GM21447 (cell line): ENCODE results near the gene NOS1AP.

Experiments
- ATAC-seq: cut with Tn5 transposase; IDR thresholded peaks from one replicate; pipeline ENCODE4 v1.9.1; 2021; ENCODE audit not compliant: unreplicated experiment

Gene NOS1AP

GRCh38 chr1:162136760-162137159 lies 67.3 kb downstream of the NOS1AP start:
- no peak for ATAC-seq

DNA sequence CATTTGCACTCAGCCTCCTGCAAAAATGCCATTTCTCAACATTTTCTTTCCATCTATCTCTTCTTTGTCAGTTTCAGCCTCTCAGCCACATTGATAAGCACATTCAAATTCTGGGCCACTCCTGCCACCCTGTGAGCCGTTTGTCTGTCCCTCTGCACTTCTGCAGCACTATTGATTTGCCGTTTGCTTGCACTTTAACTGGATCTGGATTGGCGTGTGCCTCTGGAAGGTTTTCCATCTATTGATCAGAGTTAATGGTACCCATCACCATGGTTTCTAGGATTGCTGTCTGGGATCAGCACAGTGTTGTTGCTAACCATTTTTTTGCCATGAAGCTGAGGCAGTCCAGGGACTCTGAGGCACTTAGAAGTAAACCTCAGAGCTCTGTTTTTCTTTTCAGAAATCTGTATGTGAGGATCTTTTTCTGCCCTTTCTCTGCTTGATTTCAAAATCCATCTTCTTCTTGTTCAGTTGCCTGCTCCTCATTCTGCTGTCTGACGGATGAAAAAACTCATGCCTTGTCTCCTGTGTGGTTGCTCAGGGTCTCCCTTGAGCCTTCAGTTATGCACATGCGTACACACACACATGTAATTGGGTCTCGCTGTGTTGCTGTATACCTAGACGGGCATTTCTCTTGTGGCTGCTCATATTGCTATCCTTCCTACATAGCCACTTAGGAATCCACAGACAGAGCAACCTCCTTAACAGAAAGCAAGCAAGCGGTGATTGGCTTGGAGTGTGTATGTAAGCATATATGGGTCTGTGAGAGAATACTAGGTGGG lies 67.9 kb downstream of the NOS1AP start:
- ATAC-seq, result no peak

DNA sequence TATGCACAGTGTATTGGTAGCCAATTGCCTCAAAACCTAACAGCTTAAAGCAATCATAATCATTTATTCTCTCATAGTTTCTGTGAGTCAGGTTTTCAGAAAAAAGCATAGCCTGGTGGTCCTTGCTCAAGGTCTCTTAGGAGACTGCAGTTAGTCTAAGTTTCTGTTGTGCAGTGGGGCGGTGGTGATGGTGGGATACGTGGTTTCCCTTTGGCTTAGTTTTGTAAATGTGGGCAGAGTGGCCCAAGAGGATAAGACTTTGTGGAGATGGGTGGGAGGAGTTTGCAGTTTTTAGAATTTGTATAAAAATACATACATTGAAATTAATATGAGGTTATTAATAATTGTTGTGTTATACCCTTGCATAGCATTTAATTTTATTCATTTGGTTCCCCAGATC lies 68.6 kb downstream of the NOS1AP start:
- ATAC-seq, result no peak

GRCh38 chr1:162138599-162139181 lies 69.2 kb downstream of the NOS1AP start:
- no peak for ATAC-seq

DNA sequence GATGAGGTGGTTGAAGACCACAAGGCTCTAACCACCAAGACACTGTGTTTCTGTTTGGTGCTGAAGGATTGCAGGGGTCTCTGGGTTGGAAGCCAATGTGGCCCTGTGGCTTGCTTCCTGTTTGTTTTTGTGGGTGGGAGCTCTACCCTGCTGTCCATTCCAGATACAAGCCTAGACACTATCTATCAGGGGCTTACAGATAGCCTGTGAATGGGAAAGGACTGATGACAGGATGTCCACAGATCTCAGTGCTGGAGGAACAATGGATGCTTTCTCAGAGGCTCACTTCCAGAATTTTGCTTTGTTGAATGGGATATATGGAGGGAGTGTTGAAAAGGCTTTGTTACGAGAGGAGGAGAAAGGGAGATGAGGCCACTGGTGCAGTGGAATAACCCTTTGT lies 69.7 kb downstream of the NOS1AP start:
- ATAC-seq, result no peak

DNA sequence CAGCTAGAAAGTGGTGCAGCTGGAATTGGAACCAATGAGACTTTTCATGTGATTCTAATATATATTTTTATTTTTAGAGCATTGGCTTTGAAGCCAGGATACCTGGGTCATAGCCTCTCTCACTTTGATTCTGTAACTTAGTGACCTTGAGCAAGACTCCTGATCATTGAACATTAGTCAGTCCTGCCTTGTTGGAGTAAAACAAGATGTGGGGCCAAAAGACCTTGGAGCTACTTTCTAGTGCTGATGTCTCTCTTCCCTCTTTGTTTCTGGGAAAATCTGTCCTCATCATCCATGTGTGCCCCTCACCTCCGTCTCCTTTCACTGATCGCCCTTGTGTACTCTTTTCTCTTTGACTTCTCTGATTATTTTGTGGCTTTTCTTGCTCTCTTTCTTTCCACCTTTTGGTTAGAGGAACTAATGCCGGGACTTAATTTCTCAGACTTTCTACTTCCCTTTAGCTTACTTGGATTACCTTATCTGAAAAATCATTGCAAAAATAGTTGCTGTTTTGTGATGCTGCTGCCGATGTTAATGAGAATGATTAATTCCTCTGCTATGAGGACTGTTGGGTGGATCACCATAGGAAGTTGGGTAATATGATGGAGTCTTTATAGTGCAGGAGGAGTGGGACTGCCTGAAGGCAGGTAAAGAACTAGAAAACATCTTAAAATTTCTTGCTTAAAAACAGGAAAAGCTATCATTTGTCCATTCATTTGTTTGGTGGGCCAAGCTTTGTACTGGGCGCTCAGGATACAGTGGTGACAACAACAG lies 72.0 kb downstream of the NOS1AP start:
- ATAC-seq, result no peak

GRCh38 chr1:162142968-162143367 lies 73.5 kb downstream of the NOS1AP start:
- no peak for ATAC-seq

DNA sequence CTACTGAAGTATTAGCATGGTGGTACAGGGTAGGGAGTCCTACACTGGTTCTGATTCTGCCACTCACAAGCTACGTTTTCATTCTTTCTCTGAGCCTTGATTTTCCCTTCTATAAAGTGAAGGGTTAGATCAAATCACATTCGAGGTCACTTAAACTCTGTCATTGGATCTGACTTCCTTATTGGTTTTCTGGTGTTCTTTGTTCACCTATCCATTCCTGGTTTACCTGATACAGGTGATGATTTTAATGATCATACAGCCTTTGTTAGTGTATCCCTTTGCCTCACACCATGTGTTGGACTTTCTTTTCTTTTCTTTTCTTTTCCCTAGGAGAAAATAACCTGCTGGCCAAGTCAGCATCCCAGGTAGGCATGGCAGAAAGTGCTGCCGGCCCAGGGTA lies 74.8 kb downstream of the NOS1AP start:
- ATAC-seq, result no peak

DNA sequence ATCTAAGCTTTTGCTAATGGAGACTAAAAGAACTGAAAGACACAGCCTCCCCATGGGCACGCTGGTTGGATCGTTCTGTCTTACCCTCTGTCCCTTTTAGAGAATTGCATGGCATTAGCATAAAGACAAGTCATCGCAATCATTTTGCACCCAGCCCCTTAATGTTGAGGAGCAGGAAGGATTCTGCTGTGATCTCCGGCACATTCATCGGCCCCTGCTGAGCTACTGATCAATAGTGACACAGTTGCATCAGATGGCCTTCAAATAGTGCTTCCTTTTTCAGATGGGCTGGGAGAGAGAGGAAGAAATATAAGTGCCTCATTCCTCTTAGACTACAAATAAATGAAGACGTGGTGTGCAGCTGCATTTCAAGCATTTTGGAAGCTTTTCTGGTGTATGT lies 75.4 kb downstream of the NOS1AP start:
- ATAC-seq, result no peak

- no peak for ATAC-seq
Observed at GRCh38 chr1:162145280-162145965, 75.9 kb downstream of the NOS1AP start.

DNA sequence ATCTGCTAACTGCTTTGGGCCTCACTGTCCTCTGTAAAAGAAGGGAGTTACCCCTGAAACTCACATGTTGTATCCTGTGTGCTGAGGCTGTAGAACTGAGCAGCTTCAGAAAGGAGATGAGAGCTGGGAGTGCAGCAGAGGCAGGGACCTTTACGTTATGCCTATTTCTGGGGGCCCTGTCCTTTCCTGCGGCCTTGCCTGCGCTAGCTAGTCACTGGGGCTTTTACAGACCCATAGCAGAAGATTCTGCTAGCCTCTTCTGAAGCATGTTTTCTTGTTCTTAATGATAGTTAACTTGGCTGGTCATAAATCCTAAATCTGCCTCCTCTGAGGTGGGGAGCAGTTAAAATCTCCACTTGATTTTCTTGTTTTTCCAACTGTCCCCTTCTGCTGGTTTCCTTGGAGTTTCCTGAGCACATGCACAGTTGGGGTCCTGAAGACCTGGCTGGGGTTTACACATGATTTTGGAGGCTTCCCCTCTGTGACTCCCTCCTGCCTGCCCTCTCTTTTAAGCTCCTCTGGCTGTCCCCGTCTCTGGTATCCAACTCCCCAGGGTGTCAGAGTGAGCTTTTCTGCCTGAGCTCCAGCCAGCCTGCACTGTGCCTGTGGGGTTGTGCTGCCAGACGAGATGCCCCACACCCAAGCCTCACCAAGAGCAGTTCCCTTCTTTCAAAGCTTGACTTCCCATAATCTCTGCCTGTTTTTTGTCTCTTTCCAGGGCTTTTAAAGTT lies 76.6 kb downstream of the NOS1AP start:
- no peak for ATAC-seq

DNA sequence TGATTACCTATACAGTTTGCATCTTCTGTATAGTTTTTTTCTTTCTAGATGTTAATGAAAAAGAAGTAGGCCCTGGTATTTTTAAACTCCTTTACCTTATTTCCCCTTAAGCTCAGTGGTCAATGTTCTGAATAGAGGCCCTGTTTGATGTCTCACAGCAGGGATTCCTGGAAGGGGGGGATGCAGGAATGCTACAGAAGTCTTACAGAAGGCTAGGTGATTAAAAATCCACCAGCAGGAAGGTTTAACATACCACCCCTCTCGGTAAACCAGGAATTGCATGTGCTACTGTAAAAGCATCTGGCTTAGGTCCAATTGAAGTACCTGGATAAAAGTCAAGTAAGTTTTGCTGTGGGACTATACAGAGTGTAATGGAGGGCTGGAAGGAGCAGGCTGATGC lies 78.3 kb downstream of the NOS1AP start:
- ATAC-seq, result no peak

GRCh38 chr1:162150112-162150511 lies 80.6 kb downstream of the NOS1AP start:
- no peak for ATAC-seq

- ATAC-seq, result no peak
Observed at GRCh38 chr1:162151900-162152829, 82.7 kb downstream of the NOS1AP start.

DNA sequence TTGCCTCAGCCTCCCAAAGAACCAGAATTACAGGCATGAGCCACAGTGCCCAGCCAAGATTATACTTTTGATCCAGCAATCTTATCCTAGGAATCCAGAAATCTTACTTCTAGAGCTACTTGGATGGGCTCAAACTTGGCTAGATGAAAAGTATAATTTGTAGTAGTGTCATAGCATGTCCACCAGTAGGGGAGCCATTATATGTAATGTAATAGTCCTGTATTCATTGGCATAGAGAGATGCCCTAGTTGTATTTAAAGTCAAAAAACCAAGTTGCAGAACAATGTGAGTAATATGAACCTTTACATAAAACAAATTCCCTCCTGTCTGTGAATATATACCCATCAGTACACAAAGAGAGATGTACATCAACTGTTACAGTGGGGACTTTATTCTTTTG lies 83.9 kb downstream of the NOS1AP start:
- ATAC-seq, result no peak

- no peak for ATAC-seq
Observed at GRCh38 chr1:162157469-162157868, 88.0 kb downstream of the NOS1AP start.

DNA sequence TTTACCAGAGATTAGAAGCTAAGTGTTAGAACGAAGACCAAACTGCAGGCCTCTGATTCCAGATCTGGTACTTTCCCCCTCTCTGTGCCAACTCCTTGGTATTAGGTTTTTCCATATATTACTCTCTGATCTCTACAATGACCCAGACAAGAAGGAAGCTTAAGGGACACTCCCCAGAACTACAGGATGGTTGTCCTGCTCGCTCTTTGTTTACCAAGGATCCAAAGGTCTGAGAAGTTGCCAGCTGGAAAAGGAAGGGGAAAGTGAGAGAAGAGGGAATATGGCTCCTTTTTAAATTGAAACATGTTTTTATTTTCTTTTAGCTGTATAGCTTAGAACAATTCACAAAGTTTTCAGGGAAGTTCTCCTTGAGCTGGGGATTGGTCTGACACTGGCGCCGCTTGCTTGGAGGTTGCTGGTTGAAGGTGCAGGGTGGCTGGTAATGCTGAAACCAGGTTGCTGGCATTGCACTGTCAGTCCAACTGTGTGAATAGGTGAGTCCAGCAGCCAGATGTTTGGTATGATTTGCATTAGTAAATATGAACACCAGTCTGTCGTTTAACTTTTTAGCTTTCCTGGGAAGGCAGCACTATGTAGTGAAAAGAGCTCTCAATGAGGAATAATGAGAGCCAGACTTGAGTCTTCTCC lies 89.3 kb downstream of the NOS1AP start:
- ATAC-seq, result no peak

DNA sequence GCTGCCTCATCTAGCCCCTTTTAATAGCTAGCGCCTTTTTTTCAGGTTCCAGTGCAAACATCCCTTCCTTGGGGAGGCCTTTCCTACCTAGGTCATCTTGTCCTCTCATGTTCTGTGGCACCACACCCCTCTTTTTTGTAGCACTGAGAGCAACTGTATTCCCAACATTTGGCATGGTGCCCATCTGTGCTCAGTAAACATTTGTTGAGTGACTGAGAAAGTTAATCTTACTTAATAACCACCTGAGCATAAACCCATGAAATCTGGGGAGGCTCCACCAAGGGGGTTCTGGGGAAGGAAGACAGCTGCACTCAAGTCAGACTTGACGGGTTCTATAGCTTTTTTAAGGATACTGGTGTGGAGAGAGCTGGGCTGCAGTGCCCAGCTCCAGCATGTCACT lies 90.0 kb downstream of the NOS1AP start:
- ATAC-seq, result no peak

DNA sequence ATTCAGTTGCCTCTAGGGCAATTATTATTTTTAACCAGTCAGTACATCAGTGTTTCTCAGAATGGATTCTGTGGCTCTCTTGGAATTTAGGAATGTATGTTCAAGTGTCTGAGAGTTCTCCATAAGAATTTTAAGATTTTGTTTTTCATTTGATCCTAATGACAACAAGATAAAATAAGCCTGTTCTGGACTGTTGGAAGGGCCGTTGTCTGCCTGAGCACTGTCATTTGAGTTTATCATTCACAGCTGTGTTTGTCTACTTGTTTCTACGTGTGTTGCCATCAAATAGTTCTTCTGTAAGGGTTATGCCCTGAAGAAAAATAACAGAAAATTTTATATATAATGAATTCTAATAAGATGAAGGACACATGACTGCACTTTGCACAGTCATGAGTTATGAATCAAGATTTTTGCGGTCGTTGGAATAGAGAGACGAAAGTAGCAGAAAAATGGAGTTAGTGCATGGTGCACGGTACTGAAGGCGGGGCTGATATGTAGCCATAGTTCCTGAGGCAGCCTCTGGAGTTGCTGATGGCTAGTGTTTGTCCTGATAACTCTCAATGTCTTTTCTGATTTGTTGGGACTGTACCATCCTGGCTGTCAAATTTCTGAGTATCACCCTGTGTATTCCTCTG lies 92.5 kb downstream of the NOS1AP start:
- ATAC-seq, result no peak
